Mesenchymal stem cell (in vitro differentiated cells and primary cell): ENCODE results near the gene MYO1E.
A peak's percentile ranks its signal among the peaks of the same experiment; 100 is the strongest.

Experiments used
- DNase-seq: peaks from one replicate; pipeline ENCODE4 v3.0.0-alpha.2; 2013
- H2AFZ ChIP-seq: one replicate; pipeline ENCODE4 v1.6.1; 2013; ENCODE audit warnings: low read depth, mild to moderate bottlenecking, control low read depth, inconsistent platforms, low read length, moderate library complexity
- H2AK5ac ChIP-seq: 2 replicates; pipeline ENCODE4 v1.6.1; 2013; ENCODE audit warnings: low read length, moderate library complexity, mild to moderate bottlenecking, inconsistent platforms; ENCODE audit not compliant: severe bottlenecking
- H2BK120ac ChIP-seq: one replicate; pipeline ENCODE4 v1.6.1; 2013; ENCODE audit warnings: low read depth, mild to moderate bottlenecking, inconsistent platforms, low read length, moderate library complexity
- H2BK12ac ChIP-seq, 2 experiments: one replicate each; pipeline ENCODE4 v1.6.1; 2013; ENCODE audit warnings: inconsistent platforms in 2 of 2, low read length in 2 of 2, mild to moderate bottlenecking in 2 of 2, moderate library complexity in 2 of 2, control low read depth in 1 of 2
- H2BK15ac ChIP-seq: one replicate; pipeline ENCODE4 v1.6.1; 2013; ENCODE audit warnings: mild to moderate bottlenecking, low read depth, inconsistent platforms; ENCODE audit not compliant: poor library complexity, severe bottlenecking
- H2BK5ac ChIP-seq: 2 replicates; pipeline ENCODE4 v1.6.1; 2013; ENCODE audit warnings: low read depth, mild to moderate bottlenecking, low read length, control low read depth, inconsistent platforms; ENCODE audit not compliant: poor library complexity, severe bottlenecking
- H3K14ac ChIP-seq, 2 experiments: one replicate each; pipeline ENCODE4 v1.6.1; 2013; ENCODE audit warnings: inconsistent platforms in 2 of 2, low read length in 2 of 2, control low read depth in 1 of 2, mild to moderate bottlenecking in 1 of 2, moderate library complexity in 1 of 2
- H3K18ac ChIP-seq, 2 experiments: one replicate each; pipeline ENCODE4 v1.6.1; 2013; ENCODE audit warnings: inconsistent platforms in 2 of 2, low read length in 2 of 2, control low read depth in 1 of 2, low read depth in 1 of 2, mild to moderate bottlenecking in 1 of 2
- H3K23ac ChIP-seq, 2 experiments: one replicate each; pipeline ENCODE4 v1.6.1; 2013; ENCODE audit warnings: inconsistent platforms in 2 of 2, low read length in 2 of 2, mild to moderate bottlenecking in 2 of 2, moderate library complexity in 2 of 2, control low read depth in 1 of 2
- H3K27ac ChIP-seq: 2 replicates; pipeline ENCODE4 v1.5.1; 2013; ENCODE audit warnings: mild to moderate bottlenecking, moderate library complexity, low read length, control low read depth, inconsistent platforms; ENCODE audit not compliant: poor library complexity, severe bottlenecking
- H3K27me3 ChIP-seq, 2 experiments: 2 replicates each; pipeline versions ENCODE4 v1.6.1 to v1.7.0; 2013; ENCODE audit warnings: low read length in 2 of 2, mild to moderate bottlenecking in 2 of 2, moderate library complexity in 2 of 2, control low read depth in 1 of 2, inconsistent platforms in 1 of 2; ENCODE audit not compliant: control insufficient read depth in 1 of 2, insufficient read depth in 1 of 2
- H3K36me3 ChIP-seq, 2 experiments: 2 replicates each; pipeline versions ENCODE4 v1.6.1 to v1.7.0; 2013; ENCODE audit warnings: low read length in 2 of 2, control low read depth in 1 of 2, inconsistent platforms in 1 of 2, low read depth in 1 of 2, mild to moderate bottlenecking in 1 of 2; ENCODE audit not compliant: insufficient read depth in 2 of 2, control insufficient read depth in 1 of 2
- H3K4ac ChIP-seq, 2 experiments: one replicate each; pipeline ENCODE4 v1.6.1; 2013; ENCODE audit warnings: inconsistent platforms in 2 of 2, low read length in 2 of 2, mild to moderate bottlenecking in 2 of 2, moderate library complexity in 2 of 2, control low read depth in 1 of 2, low read depth in 1 of 2
- H3K4me1 ChIP-seq: 2 replicates; pipeline ENCODE4 v1.6.1; 2013; ENCODE audit warnings: low read depth, low read length, control low read depth; ENCODE audit not compliant: control insufficient read depth, insufficient read depth
- H3K4me2 ChIP-seq: 2 replicates; pipeline ENCODE4 v1.6.1; 2013; ENCODE audit warnings: low read length, mild to moderate bottlenecking, inconsistent platforms; ENCODE audit not compliant: poor library complexity, severe bottlenecking
- H3K4me3 ChIP-seq, 2 experiments: 2 replicates each; pipeline versions ENCODE4 v1.5.1 to v1.7.0; 2013; ENCODE audit warnings: low read length in 2 of 2, mild to moderate bottlenecking in 2 of 2, control low read depth in 1 of 2, low read depth in 1 of 2; ENCODE audit not compliant: insufficient read depth in 1 of 2
- H3K79me1 ChIP-seq: replicated peaks from 2 replicates; pipeline ENCODE4 v1.6.1; 2013; ENCODE audit warnings: mild to moderate bottlenecking, control low read depth, low read length, inconsistent platforms; ENCODE audit not compliant: poor library complexity, severe bottlenecking
- H3K9ac ChIP-seq: 2 replicates; pipeline ENCODE4 v1.7.0; 2013; ENCODE audit warnings: mild to moderate bottlenecking, low read length, moderate library complexity
- H3K9me3 ChIP-seq: 2 replicates; pipeline ENCODE4 v1.7.0; 2013; ENCODE audit warnings: mild to moderate bottlenecking, low read length; ENCODE audit not compliant: control insufficient read depth
- H4K8ac ChIP-seq: one replicate; pipeline ENCODE4 v1.6.1; 2013; ENCODE audit warnings: inconsistent platforms, mild to moderate bottlenecking, low read length, moderate library complexity
- H4K91ac ChIP-seq: one replicate; pipeline ENCODE4 v1.6.1; 2013; ENCODE audit warnings: mild to moderate bottlenecking, low read length, inconsistent platforms
- WGBS: methylation state at CpG from one replicate; pipeline ENCODE4 v1.1.7; 2013; ENCODE audit warnings: mixed read lengths; 5-methylcytosine and 5-hydroxymethylcytosine counted together

Gene MYO1E

GRCh38 chr15:59335207-59335786 is 37.4 kb downstream of the MYO1E start:
- Histone ChIP-seq H2BK15ac (no peak overlapping the region), H4K91ac (no peak overlapping the region), H3K14ac (no peak overlapping the region), H3K9me3 (no peaks in the 10 kb centered on the region), H3K27ac (no peak overlapping the region), H2BK5ac (no peak overlapping the region), H4K8ac (no peak overlapping the region), H3K23ac (no peak overlapping the region), H3K18ac (no peak overlapping the region), H3K4me3 (no peak overlapping the region), H3K4me2 (no peak overlapping the region), H2BK12ac (no peak overlapping the region), H2AFZ (no peak overlapping the region), H3K4ac (no peak overlapping the region), H3K27me3 (no peaks in the 10 kb centered on the region), H3K79me1 (peaks cover 13% of the 10 kb centered on the region), H3K36me3 (peaks cover 0 to 29% of the 10 kb centered on the region in 2 experiments), H2BK120ac (no peak overlapping the region), H2AK5ac (no peak overlapping the region), H3K9ac (no peak overlapping the region), H3K4me1 (peaks cover 15% of the 10 kb centered on the region)
- DNase-seq, result no peak
- 91% methylated on average over 10 of the region's 10 CpGs for WGBS

DNA sequence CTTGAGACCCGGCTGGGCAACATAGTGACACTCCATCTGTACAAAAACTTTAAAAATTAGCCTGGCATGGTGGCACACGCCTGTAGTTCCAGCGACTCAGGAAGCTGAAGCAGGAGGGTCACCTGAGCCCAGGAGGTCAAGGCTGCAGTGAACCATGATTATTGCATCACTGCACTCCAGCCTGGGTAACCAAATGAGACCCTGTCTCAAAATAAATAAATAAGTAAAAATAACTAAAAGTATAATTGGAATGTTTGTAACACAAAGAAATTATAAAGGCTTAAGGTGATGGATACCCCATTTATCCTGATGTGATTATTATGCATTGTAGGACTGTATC is 38.6 kb downstream of the MYO1E start:
- Histone ChIP-seq H4K91ac (no peak overlapping the region), H4K8ac (no peak overlapping the region), H3K9ac (no peak overlapping the region), H3K27ac (no peak overlapping the region), H2BK5ac (no peak overlapping the region), H2BK15ac (no peak overlapping the region), H3K4me1 (peaks cover 15% of the 10 kb centered on the region), H3K79me1 (peaks cover 9% of the 10 kb centered on the region), H3K23ac (no peak overlapping the region), H3K27me3 (no peaks in the 10 kb centered on the region), H3K4ac (no peak overlapping the region), H2AK5ac (no peak overlapping the region), H3K4me2 (no peak overlapping the region), H2BK120ac (no peak overlapping the region), H2AFZ (no peak overlapping the region), H3K9me3 (no peaks in the 10 kb centered on the region), H3K36me3 (peaks cover 0 to 31% of the 10 kb centered on the region in 2 experiments), H3K4me3 (no peak overlapping the region), H2BK12ac (no peak overlapping the region), H3K14ac (no peak overlapping the region), H3K18ac (peak overlapping the region in 1 of 2 experiments; percentile 32)
- no peak for DNase-seq
- WGBS, result 91% methylated on average over 3 of the region's 3 CpGs

DNA sequence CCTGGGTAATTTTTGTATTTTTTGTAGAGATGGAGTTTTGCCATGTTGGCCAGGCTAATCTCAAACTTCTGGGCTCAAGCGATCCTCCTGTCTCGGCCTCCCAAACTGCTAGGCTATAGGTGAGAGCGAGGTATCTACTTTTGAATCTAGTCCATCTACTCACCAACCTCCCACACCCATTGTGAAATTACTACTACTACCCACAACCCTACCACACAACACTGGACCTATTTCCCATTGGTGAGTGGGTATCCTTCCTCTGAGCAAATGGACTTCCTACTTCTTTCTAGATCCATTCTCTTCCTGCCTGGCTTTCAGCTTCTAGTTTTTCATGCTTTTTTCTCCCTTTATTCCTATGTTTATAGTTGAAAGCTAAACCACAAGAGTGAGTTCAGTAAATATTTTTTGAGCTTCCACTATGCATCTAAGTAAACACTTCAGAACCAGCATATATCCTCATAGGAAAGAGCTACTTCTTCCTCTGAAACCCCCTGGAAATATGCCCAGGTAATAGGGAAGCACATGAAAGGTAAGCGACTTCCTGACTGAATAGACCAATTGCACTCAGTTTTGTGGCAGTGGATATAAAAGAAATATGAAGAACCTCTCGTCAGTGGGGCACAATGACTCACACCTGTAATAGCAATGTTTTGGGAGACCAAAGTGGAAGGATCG is 39.1 kb downstream of the MYO1E start:
- Histone ChIP-seq H3K4me1 (peaks cover 15% of the 10 kb centered on the region), H3K36me3 (peaks cover 0 to 36% of the 10 kb centered on the region in 2 experiments), H2AK5ac (peak overlapping the region; percentile 60), H3K4me3 (no peak overlapping the region), H3K4ac (no peak overlapping the region), H2BK120ac (peak overlapping the region; percentile 30), H3K23ac (no peak overlapping the region), H3K14ac (no peak overlapping the region), H3K9ac (no peak overlapping the region), H4K8ac (no peak overlapping the region), H4K91ac (no peak overlapping the region), H2BK15ac (no peak overlapping the region), H3K18ac (peak overlapping the region in 1 of 2 experiments; percentile 54), H3K27ac (no peak overlapping the region), H2AFZ (no peak overlapping the region), H3K9me3 (no peaks in the 10 kb centered on the region), H3K27me3 (no peaks in the 10 kb centered on the region), H3K79me1 (peaks cover 9% of the 10 kb centered on the region), H2BK5ac (no peak overlapping the region), H3K4me2 (no peak overlapping the region), H2BK12ac (no peak overlapping the region)
- 93% methylated on average over 6 of the region's 6 CpGs for WGBS
- DNase-seq, result peak; percentile 37

DNA sequence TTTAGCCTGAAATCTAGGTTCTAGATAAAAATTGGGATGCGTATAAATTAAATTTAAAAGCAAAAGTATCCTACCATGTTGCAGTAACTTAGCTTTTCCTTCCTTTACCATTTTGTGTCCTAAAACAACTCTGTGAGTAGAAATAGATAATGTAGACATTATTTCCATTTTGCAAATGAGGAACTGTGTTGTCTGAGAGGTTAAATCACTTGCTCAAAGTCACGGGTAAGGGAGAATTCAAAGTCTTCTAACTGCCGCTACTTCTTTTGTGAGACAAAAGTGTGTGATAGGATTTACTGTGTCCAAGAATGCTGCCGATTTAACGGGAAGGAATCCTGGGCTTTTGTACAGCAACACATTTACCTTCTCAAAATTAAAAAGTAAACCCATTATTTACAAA is 40.7 kb downstream of the MYO1E start:
- no peak overlapping the region for H2BK120ac ChIP-seq
- no peaks in the 10 kb centered on the region for H3K9me3 ChIP-seq
- H4K8ac ChIP-seq, result no peak overlapping the region
- peak overlapping the region; percentile 20 for H2AK5ac ChIP-seq
- no peak for DNase-seq
- no peak overlapping the region for H3K14ac ChIP-seq
- peaks cover 6% of the 10 kb centered on the region for H3K79me1 ChIP-seq
- no peak overlapping the region for H3K23ac ChIP-seq
- no peak overlapping the region for H3K4me3 ChIP-seq
- no peak overlapping the region for H2BK12ac ChIP-seq
- peaks cover 19% of the 10 kb centered on the region for H3K4me1 ChIP-seq
- no peak overlapping the region for H3K27ac ChIP-seq
- H3K9ac ChIP-seq, result no peak overlapping the region
- H3K36me3 ChIP-seq, result peaks cover 5 to 45% of the 10 kb centered on the region in 2 experiments
- no peaks in the 10 kb centered on the region for H3K27me3 ChIP-seq
- no peak overlapping the region for H2AFZ ChIP-seq
- no peak overlapping the region for H2BK5ac ChIP-seq
- no peak overlapping the region for H3K18ac ChIP-seq
- no peak overlapping the region for H3K4me2 ChIP-seq
- no peak overlapping the region for H3K4ac ChIP-seq
- no peak overlapping the region for H4K91ac ChIP-seq
- no peak overlapping the region for H2BK15ac ChIP-seq
- WGBS, result 89% methylated on average over 2 of the region's 5 CpGs
